Breast epithelium (tissue), 4 donors: ENCODE measurements around the gene THOP1. TPM values are rescaled to one million over a fixed set of nuclear protein-coding genes. Genes with fewer than 3 reads are reported as not detected.
"Not testable (repeated sequence)": the region's sequence is repeated elsewhere in the genome, so short reads cannot be mapped to it uniquely, and the experiment has no call there.

Source experiments
- DNase-seq, 2 donors: peaks; one replicate each; pipeline ENCODE4 v3.0.0-alpha.2; 2019; ENCODE audit warnings: low spot score in 2 of 2
- H3K27ac ChIP-seq, 2 donors: fragments of 200-600 bp; sonication (generic) in 1 of 2; one replicate each; pipeline ENCODE4 v1.5.1; 2016 to 2019; ENCODE audit warnings: mild to moderate bottlenecking in 1 of 2
- H3K27me3 ChIP-seq, 2 donors: fragments of 200-600 bp; sonication (generic) in 1 of 2; one replicate each; pipeline versions ENCODE4 v1.5.1 to v1.6.0; 2017 to 2019; ENCODE audit warnings: control low read depth in 1 of 2, mild to moderate bottlenecking in 1 of 2
- H3K36me3 ChIP-seq: fragments of 200-600 bp; one replicate; pipeline ENCODE4 v1.5.1; 2019
- H3K4me1 ChIP-seq, 2 donors: fragments of 200-600 bp; sonication (generic); one replicate each; pipeline ENCODE4 v1.5.1; 2016 to 2019; ENCODE audit warnings: control low read depth in 1 of 2
- H3K4me3 ChIP-seq, 3 donors: fragments of 200-600 bp; sonication (generic); 1 replicate in 2 of 3; 2 replicates in 1 of 3; pipeline ENCODE4 v1.5.1; 2016 to 2019; ENCODE audit warnings: mild to moderate bottlenecking in 3 of 3, moderate library complexity in 2 of 3
- H3K9me3 ChIP-seq, 2 donors: fragments of 200-600 bp; sonication (generic) in 1 of 2; one replicate each; pipeline ENCODE4 v1.5.1; 2016 to 2019; ENCODE audit warnings: control low read depth in 1 of 2
- CTCF ChIP-seq, 3 donors: fragments of 450-650 bp; IDR thresholded peaks; one replicate each; pipeline ENCODE4 v1.5.1; 2016 to 2017; ENCODE audit warnings: antibody characterized with exemption in 3 of 3, mild to moderate bottlenecking in 3 of 3, moderate library complexity in 3 of 3
- POLR2A ChIP-seq: fragments of 450-650 bp; IDR thresholded peaks from one replicate; pipeline ENCODE4 v1.6.1; 2016; ENCODE audit warnings: antibody characterized with exemption, mild to moderate bottlenecking, moderate library complexity
- POLR2AphosphoS5 ChIP-seq, 3 donors: sonication (generic); formaldehyde crosslinking; IDR thresholded peaks; one replicate each; pipeline ENCODE4 v1.6.1; 2017; ENCODE audit warnings: antibody characterized with exemption in 3 of 3
- intact Hi-C: fragments of 100-400 bp; cut with DNase I; formaldehyde crosslinking; loops from one replicate; pipeline ENCODE4 v1.15.1; 2023; ENCODE audit warnings: low total_unique reads
- total RNA-seq, 3 donors: library from RNA; depleted of rRNA; stranded (reverse); fragments of >200 nt; gene quantifications; one replicate each; pipeline ENCODE4 v1.1.0, GENCODE V29; 2016

THOP1 gene
- total RNA-seq, 3 donors from 2014 or later = 26.2 to 40.0 (median 39.1) TPM

GRCh38 chr19:2814426-2814825 lies 29.1 kb downstream of the THOP1 start:
- intact Hi-C loops = no loop called here
- Histone ChIP-seq H3K4me1 (no peaks in the 10 kb centered on the region), H3K27me3 (no peaks in the 10 kb centered on the region), H3K27ac (no peak overlapping the region), H3K36me3 (no peaks in the 10 kb centered on the region), H3K9me3 (no peaks in the 10 kb centered on the region), H3K4me3 (no peak overlapping the region)
- DNase-seq = no peak
- TF ChIP-seq CTCF (IDR thresholded peaks at IDR 0.05) = no peak

- Histone ChIP-seq H3K4me3 (no peak overlapping the region), H3K4me1 (no peaks in the 10 kb centered on the region), H3K9me3 (no peaks in the 10 kb centered on the region), H3K27ac (no peak overlapping the region), H3K36me3 (no peaks in the 10 kb centered on the region), H3K27me3 (no peaks in the 10 kb centered on the region)
- no peak for DNase-seq
- intact Hi-C loops = loop anchor here (5.0 kb wide), 1 partner anchor 462 kb away; no protein-coding TSS in a partner anchor
- TF ChIP-seq POLR2A = no peak
- no peak for TF ChIP-seq POLR2AphosphoS5 (IDR thresholded peaks at IDR 0.05)
- TF ChIP-seq CTCF (IDR thresholded peaks at IDR 0.05) = no peak
Measured at GRCh38 chr19:2815191-2815614, 29.9 kb downstream of the THOP1 start.

- H3K27ac ChIP-seq = no peak overlapping the region
- DNase-seq = no peak
- H3K36me3 ChIP-seq = no peaks in the 10 kb centered on the region
- no peaks in the 10 kb centered on the region for H3K4me1 ChIP-seq
- intact Hi-C loops = loop anchor here (5.0 kb wide), 1 partner anchor 461 kb away; no protein-coding TSS in a partner anchor
- H3K9me3 ChIP-seq = no peaks in the 10 kb centered on the region
- no peaks in the 10 kb centered on the region for H3K27me3 ChIP-seq
- TF ChIP-seq POLR2A = no peak
- no peak for TF ChIP-seq POLR2AphosphoS5 (IDR thresholded peaks at IDR 0.05)
- TF ChIP-seq CTCF (IDR thresholded peaks at IDR 0.05) = no peak
- no peak overlapping the region for H3K4me3 ChIP-seq
Measured at GRCh38 chr19:2815923-2816322, 30.6 kb downstream of the THOP1 start.

GRCh38 chr19:2816641-2817040 lies 31.3 kb downstream of the THOP1 start:
- Histone ChIP-seq H3K9me3 (no peaks in the 10 kb centered on the region), H3K4me3 (no peak overlapping the region), H3K27ac (no peak overlapping the region), H3K4me1 (no peaks in the 10 kb centered on the region), H3K27me3 (no peaks in the 10 kb centered on the region), H3K36me3 (no peaks in the 10 kb centered on the region)
- intact Hi-C loops = loop anchor here (5.0 kb wide), 1 partner anchor 461 kb away; no protein-coding TSS in a partner anchor
- DNase-seq = no peak
- no peak for TF ChIP-seq POLR2AphosphoS5 (IDR thresholded peaks at IDR 0.05)
- TF ChIP-seq POLR2A = no peak
- TF ChIP-seq CTCF (IDR thresholded peaks at IDR 0.05) = no peak

GRCh38 chr19:2817237-2817829 lies 32.0 kb downstream of the THOP1 start:
- H3K4me1 ChIP-seq, H3K36me3 ChIP-seq, H3K4me3 ChIP-seq, H3K27me3 ChIP-seq, H3K9me3 ChIP-seq, DNase-seq, H3K27ac ChIP-seq: not testable (repeated sequence)
- intact Hi-C loops = loop anchor here (5.0 kb wide), 1 partner anchor 460 kb away; no protein-coding TSS in a partner anchor
